Stimulated activated CD4-positive, alpha-beta T cell treated with anti-CD3 and anti-CD28 coated beads, Interleukin-15, amount 100 ng/mL, for 1 hour (primary cell): ENCODE results near the gene TUBB1.

Experiments
- DNase-seq, 2 donors: peaks; one replicate each; pipeline ENCODE4 v3.0.0-alpha.2; 2020; ENCODE audit warnings: low read depth in 1 of 2, low spot score in 1 of 2

The TUBB1 gene

GRCh38 chr20:58989196-58989595, 30.0 kb upstream of the TUBB1 start:
- no peak for DNase-seq

GRCh38 chr20:58990651-58991445, 28.4 kb upstream of the TUBB1 start:
- DNase-seq = no peak

GRCh38 chr20:58991715-58992114, 27.5 kb upstream of the TUBB1 start:
- no peak for DNase-seq

GRCh38 chr20:58992911-58993310, 26.3 kb upstream of the TUBB1 start:
- DNase-seq = no peak

GRCh38 chr20:58993332-58994248, 25.6 kb upstream of the TUBB1 start:
- no peak for DNase-seq

- DNase-seq = no peak
These were observed 24.7 kb upstream of the TUBB1 start for GRCh38 chr20:58994390-58995159.

- no peak for DNase-seq
These were observed 23.6 kb upstream of the TUBB1 start for GRCh38 chr20:58995461-58996225.

GRCh38 chr20:58996226-58996611, 23.0 kb upstream of the TUBB1 start:
- no peak for DNase-seq

- no peak for DNase-seq
These were observed 22.0 kb upstream of the TUBB1 start for GRCh38 chr20:58997141-58997770.

GRCh38 chr20:58998656-58999055, 20.6 kb upstream of the TUBB1 start:
- no peak for DNase-seq

GRCh38 chr20:59000326-59000725, 18.9 kb upstream of the TUBB1 start:
- no peak for DNase-seq

- no peak for DNase-seq
These were observed 18.2 kb upstream of the TUBB1 start for GRCh38 chr20:59001068-59001448.

- DNase-seq = no peak
These were observed 17.6 kb upstream of the TUBB1 start for GRCh38 chr20:59001449-59002171.

- DNase-seq = no peak
These were observed 16.8 kb upstream of the TUBB1 start for GRCh38 chr20:59002388-59002787.

GRCh38 chr20:59002874-59003399, 16.3 kb upstream of the TUBB1 start:
- DNase-seq = no peak

GRCh38 chr20:59003836-59004492, 15.3 kb upstream of the TUBB1 start:
- no peak for DNase-seq

GRCh38 chr20:59004493-59004762, 14.8 kb upstream of the TUBB1 start:
- peak in 1 of 2 donors; percentile 37 for DNase-seq

- no peak for DNase-seq
These were observed 14.3 kb upstream of the TUBB1 start for GRCh38 chr20:59004763-59005522.
